GM21825 (cell line): ENCODE measurements around the gene OVOL3.

ENCODE experiments used
- ATAC-seq: cut with Tn5 transposase; IDR thresholded peaks from one replicate; pipeline ENCODE4 v1.9.1; 2021; ENCODE audit warnings: mild to moderate bottlenecking, moderate library complexity; ENCODE audit not compliant: unreplicated experiment

OVOL3 gene

GRCh38 chr19:36160821-36161596 is 50.1 kb downstream of the OVOL3 start:
- no peak for ATAC-seq
